Measurements from ENCODE around the gene DPYSL3.
"Not testable (repeated sequence)": the region's sequence is repeated elsewhere in the genome, so short reads cannot be mapped to it uniquely, and the experiment has no call there.

Gene DPYSL3

DNA sequence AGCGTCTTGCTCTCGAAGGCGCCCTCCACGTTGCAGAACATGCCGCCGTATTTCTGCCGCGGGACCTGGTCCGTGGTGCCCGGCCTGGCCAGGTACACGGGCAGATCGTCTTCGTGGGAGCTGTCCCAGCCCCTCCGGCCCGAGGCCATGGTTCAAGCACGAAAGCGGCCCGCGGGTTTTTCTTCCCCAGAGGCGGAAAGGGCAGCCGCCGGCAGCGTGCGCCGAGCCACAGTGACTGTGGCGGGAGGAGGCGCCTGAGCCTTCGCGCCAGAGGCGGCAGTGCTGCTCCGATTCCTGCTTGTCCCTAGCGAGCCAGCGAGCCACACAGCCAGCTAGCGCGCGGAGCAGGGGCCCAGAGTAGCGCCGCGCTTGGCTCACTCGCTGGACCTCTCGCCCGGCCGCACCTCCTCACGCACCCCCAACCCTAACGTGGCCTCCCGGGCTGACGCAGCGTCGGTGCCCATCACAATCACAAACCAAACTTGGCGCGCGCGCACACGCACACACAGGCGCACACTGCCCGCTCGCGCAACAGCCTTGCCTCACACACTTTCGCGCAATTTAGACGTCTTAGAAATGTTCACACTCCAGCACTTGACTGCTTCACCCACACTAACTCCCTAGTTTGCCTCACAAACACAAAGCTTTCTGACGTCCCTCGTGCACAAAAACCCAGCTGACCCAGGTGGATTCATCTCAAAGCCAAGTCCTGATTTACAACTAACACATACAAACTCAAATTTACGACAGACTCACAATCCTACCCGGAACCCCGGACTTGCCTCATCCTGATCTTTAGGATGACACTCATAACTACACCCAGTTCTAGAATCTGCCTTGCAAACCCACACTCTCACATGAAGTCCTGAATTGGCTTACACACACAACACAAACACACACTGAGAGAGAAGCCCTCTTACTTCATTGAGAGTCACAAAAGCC lies at the start of gene DPYSL3:
Gene DPYSL3 (minus strand): TSS at position 359 of the 942 bp plus-strand sequence. CDS start 210 bp downstream, at position 149.
- Mint-ChIP-seq H3K27ac (no peak within 1 kb of the TSS), H3K4me1 (ENCODE audit: low read depth) (peaks cover 3% of the 10 kb centered on the region), H3K36me3 (no peaks in the 10 kb centered on the region), H3K9me3 (ENCODE audit: low read depth) (no peaks in the 10 kb centered on the region), H3K27me3 (peaks cover 25% of the 10 kb centered on the region), H3K4me3 (peak within 1 kb of the TSS; percentile 0)

DNA sequence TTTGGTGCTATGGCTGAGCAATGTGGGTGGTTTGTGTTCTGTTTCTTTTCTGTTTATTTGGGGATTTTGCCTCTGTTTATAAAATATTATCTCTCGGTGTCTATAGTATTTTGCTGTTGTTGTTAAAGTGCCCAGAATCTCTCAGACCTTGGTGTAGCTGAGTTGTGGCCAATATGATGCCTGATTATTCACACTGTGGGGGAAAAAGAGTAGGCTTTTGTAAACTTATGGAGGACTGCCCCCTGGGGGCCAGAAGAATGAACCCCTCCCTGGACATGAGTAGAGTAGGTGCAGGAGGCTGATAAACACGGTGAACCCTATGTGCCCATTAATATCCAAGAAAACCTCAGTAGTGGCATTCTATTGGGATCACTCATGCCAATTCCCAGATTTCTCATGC lies 49.0 kb upstream of the DPYSL3 start:
- peaks cover 1% of the 10 kb centered on the region for H3K27me3 Mint-ChIP-seq
- H3K4me3 Mint-ChIP-seq: no peak overlapping the region
- no peaks in the 10 kb centered on the region for H3K36me3 Mint-ChIP-seq
- no peak overlapping the region for H3K27ac Mint-ChIP-seq
- no peaks in the 10 kb centered on the region for H3K4me1 Mint-ChIP-seq (ENCODE audit: low read depth)
- no peaks in the 10 kb centered on the region for H3K9me3 Mint-ChIP-seq (ENCODE audit: low read depth)

DNA sequence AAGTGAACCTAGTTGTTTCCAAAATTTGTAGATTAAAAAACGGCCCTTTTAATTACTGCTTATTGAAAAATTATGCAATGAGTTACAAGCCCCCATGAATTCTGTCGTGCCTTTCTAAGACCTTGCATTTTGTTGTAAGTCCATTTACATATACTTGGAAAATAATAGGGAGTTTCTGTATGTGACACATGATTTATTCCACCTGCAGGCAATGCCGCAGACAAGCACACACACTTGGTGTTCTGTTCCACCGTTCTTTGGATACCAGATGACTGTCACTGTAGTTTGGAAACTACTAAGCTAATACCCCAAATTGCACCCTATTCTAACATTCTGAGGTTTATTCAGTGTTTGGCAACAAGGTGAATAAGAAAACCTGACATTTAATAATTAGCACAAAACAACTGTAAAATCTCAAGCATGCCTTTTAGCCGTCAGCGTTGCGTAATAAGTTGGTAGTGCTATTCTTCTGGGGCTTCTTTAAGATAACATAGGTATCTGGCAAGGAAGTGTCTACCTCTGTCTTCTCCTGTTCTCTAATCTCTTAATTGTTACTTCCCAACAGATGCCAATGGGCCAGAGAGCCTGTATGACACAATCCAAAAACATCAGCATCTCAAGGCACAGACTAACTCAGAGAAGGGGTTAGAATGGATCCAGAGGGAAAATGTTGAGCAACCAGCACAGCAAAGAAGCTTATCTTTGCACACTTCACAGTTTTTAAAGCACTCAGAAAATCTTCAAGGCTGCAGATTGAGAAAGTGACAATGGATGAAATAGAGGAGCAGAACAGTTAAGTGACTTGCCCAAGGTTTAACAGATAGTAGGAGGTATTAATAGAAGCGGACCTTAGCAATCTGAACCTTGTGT lies 48.2 kb upstream of the DPYSL3 start:
- Mint-ChIP-seq H3K27me3 (peaks cover 1% of the 10 kb centered on the region), H3K4me3 (no peak overlapping the region), H3K4me1 (ENCODE audit: low read depth) (no peaks in the 10 kb centered on the region), H3K36me3 (no peaks in the 10 kb centered on the region), H3K27ac (no peak overlapping the region), H3K9me3 (ENCODE audit: low read depth) (no peaks in the 10 kb centered on the region)

- no peaks in the 10 kb centered on the region for H3K27me3 Mint-ChIP-seq
- H3K36me3 Mint-ChIP-seq: no peaks in the 10 kb centered on the region
- H3K4me1 Mint-ChIP-seq (ENCODE audit: low read depth): no peaks in the 10 kb centered on the region
- no peak overlapping the region for H3K27ac Mint-ChIP-seq
- no peak overlapping the region for H3K4me3 Mint-ChIP-seq
- H3K9me3 Mint-ChIP-seq (ENCODE audit: low read depth): no peaks in the 10 kb centered on the region
These were observed 45.3 kb upstream of the DPYSL3 start for GRCh38 chr5:147555176-147555575.

DNA sequence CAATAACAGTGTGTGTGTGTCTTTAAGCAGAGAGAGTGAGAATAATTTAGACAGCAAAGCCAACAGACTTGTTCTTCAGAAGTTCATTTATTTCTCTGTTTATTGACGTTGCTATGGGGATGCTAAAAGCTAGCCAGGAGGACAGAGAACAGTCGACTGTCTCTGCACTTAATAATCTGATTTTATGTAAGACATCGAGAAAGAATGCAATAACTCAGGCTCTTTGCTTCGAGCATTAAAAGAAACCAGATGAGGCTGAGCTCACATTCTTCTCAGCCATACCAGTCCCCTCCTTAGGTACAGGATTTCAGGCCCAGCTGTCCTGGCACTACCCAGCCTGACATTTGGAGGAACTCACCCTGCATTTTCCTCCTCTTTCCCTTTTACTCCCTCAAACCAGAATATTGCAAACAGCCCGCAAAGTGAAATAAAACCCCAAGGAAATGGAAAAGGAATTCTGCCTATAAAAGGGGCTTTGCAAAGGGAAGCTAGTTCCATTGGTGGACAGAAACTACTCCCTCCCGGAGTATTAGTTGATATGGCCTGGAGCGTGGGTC lies 44.5 kb upstream of the DPYSL3 start:
- H3K4me3 Mint-ChIP-seq: no peak overlapping the region
- H3K27me3 Mint-ChIP-seq: peaks cover 1% of the 10 kb centered on the region
- no peaks in the 10 kb centered on the region for H3K9me3 Mint-ChIP-seq (ENCODE audit: low read depth)
- no peaks in the 10 kb centered on the region for H3K36me3 Mint-ChIP-seq
- H3K27ac Mint-ChIP-seq: no peak overlapping the region
- H3K4me1 Mint-ChIP-seq (ENCODE audit: low read depth): no peaks in the 10 kb centered on the region

GRCh38 chr5:147553817-147554216 lies 43.9 kb upstream of the DPYSL3 start:
- H3K9me3 Mint-ChIP-seq (ENCODE audit: low read depth); H3K4me1 Mint-ChIP-seq (ENCODE audit: low read depth); H3K36me3 Mint-ChIP-seq; H3K27me3 Mint-ChIP-seq; H3K4me3 Mint-ChIP-seq; H3K27ac Mint-ChIP-seq: not testable (repeated sequence)

DNA sequence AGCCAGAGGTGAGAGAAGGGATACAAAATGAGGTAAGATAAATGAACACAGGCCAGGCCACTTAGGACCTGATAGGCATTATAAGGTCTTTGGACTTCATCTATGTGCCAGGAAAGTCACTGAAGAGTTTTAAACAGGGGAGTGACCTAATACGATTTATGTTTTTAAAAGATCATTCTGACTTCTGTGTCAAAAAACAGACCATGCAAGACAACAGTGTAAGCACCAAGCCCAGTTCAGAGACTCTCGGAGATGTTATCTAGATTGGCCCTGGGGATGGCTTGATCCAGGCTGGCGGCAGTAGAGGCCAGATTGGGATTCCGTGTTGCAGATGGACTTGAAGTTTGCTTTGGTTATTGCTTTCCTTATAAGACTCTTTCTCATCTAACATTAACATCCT lies 43.0 kb upstream of the DPYSL3 start:
- no peaks in the 10 kb centered on the region for H3K9me3 Mint-ChIP-seq (ENCODE audit: low read depth)
- no peaks in the 10 kb centered on the region for H3K4me1 Mint-ChIP-seq (ENCODE audit: low read depth)
- H3K27me3 Mint-ChIP-seq: peaks cover 3% of the 10 kb centered on the region
- H3K4me3 Mint-ChIP-seq: no peak overlapping the region
- no peaks in the 10 kb centered on the region for H3K36me3 Mint-ChIP-seq
- no peak overlapping the region for H3K27ac Mint-ChIP-seq

- H3K27ac Mint-ChIP-seq: no peak overlapping the region
- H3K4me1 Mint-ChIP-seq (ENCODE audit: low read depth): no peaks in the 10 kb centered on the region
- H3K4me3 Mint-ChIP-seq: no peak overlapping the region
- H3K27me3 Mint-ChIP-seq: peaks cover 3% of the 10 kb centered on the region
- no peaks in the 10 kb centered on the region for H3K9me3 Mint-ChIP-seq (ENCODE audit: low read depth)
- H3K36me3 Mint-ChIP-seq: no peaks in the 10 kb centered on the region
These were observed 41.8 kb upstream of the DPYSL3 start for GRCh38 chr5:147551677-147552076.

DNA sequence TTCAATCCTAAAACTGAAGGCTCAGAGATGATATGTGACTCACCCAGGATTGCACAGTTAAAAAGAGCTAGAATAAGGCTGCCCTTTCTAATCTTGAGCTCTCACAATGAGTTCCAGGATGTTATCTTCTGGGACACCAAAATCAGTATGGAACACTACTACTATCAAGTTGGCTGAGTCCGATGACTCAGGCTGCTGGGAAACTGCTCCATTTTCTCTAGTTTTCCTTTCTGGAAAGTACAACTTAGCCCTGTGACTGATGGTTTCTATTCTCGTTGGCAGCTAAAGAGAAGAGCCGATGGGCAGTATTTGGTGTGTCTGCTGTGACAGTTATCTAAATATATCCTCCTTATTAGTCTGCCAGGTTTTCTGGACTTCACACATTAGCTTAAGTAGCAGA lies 37.9 kb upstream of the DPYSL3 start:
- H3K36me3 Mint-ChIP-seq: no peaks in the 10 kb centered on the region
- no peak overlapping the region for H3K4me3 Mint-ChIP-seq
- H3K27me3 Mint-ChIP-seq: peaks cover 5% of the 10 kb centered on the region
- H3K4me1 Mint-ChIP-seq (ENCODE audit: low read depth): no peaks in the 10 kb centered on the region
- H3K9me3 Mint-ChIP-seq (ENCODE audit: low read depth): no peaks in the 10 kb centered on the region
- H3K27ac Mint-ChIP-seq: no peak overlapping the region

GRCh38 chr5:147544556-147544955 lies 34.7 kb upstream of the DPYSL3 start:
- H3K9me3 Mint-ChIP-seq (ENCODE audit: low read depth): no peaks in the 10 kb centered on the region
- no peaks in the 10 kb centered on the region for H3K36me3 Mint-ChIP-seq
- H3K27ac Mint-ChIP-seq: no peak overlapping the region
- no peaks in the 10 kb centered on the region for H3K4me1 Mint-ChIP-seq (ENCODE audit: low read depth)
- H3K4me3 Mint-ChIP-seq: no peak overlapping the region
- peaks cover 5% of the 10 kb centered on the region for H3K27me3 Mint-ChIP-seq

GRCh38 chr5:147539053-147539452 lies 29.2 kb upstream of the DPYSL3 start:
- Mint-ChIP-seq H3K27ac (no peak overlapping the region), H3K27me3 (peaks cover 1% of the 10 kb centered on the region)

GRCh38 chr5:147538236-147538635 lies 28.4 kb upstream of the DPYSL3 start:
- Mint-ChIP-seq H3K27me3 (no peaks in the 10 kb centered on the region), H3K36me3 (no peaks in the 10 kb centered on the region), H3K4me1 (ENCODE audit: low read depth) (no peaks in the 10 kb centered on the region), H3K9me3 (ENCODE audit: low read depth) (no peaks in the 10 kb centered on the region), H3K27ac (no peak overlapping the region), H3K4me3 (no peak overlapping the region)

More at GRCh38 chr5:147539053-147539452, 29.2 kb upstream of the DPYSL3 start:
- no peaks in the 10 kb centered on the region for H3K4me1 Mint-ChIP-seq (ENCODE audit: low read depth)
- no peaks in the 10 kb centered on the region for H3K9me3 Mint-ChIP-seq (ENCODE audit: low read depth)
- H3K4me3 Mint-ChIP-seq: no peak overlapping the region
- no peaks in the 10 kb centered on the region for H3K36me3 Mint-ChIP-seq

DNA sequence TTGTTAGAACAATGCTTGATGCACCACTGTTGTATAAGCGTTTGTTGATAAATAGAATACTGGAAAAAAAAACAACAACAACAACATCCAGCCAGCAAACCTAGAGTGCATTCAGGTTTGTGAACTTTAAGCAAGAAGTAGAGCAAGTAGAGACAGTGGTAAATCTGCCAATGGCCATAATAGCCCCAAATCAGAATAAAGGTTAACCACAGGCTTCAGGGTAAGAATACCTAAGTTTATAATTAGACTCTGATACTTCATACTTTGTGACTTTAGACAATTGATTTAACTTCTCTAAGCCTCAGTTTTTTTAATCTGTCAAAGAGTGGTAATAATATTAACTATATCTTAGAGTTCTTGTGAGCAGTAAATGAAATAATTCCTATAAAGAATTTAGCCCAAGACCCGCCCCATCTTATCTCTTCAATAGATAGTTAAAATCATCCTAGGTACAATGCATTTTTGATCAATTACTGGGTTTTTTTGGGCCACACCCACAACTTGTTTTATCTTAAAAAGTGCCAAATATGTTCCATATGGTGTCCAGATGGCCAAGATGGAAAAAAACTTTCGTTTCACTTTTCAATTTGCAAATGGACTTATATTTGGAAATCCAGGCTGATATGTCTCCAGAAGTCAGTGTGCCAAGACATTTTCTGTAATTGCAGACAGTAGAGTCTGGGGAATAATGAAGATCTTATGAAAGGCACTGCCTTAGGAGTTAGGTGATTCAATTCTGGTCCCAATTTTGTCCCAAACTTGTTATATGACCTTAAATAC lies 24.5 kb upstream of the DPYSL3 start:
- H3K27me3 Mint-ChIP-seq: peaks cover 1% of the 10 kb centered on the region
- no peak overlapping the region for H3K27ac Mint-ChIP-seq
- H3K9me3 Mint-ChIP-seq (ENCODE audit: low read depth): no peaks in the 10 kb centered on the region
- no peaks in the 10 kb centered on the region for H3K4me1 Mint-ChIP-seq (ENCODE audit: low read depth)
- no peaks in the 10 kb centered on the region for H3K36me3 Mint-ChIP-seq
- H3K4me3 Mint-ChIP-seq: no peak overlapping the region

GRCh38 chr5:147532156-147532555 lies 22.3 kb upstream of the DPYSL3 start:
- no peak overlapping the region for H3K27ac Mint-ChIP-seq
- peaks cover 1% of the 10 kb centered on the region for H3K27me3 Mint-ChIP-seq
- H3K9me3 Mint-ChIP-seq (ENCODE audit: low read depth): no peaks in the 10 kb centered on the region
- no peaks in the 10 kb centered on the region for H3K36me3 Mint-ChIP-seq
- no peaks in the 10 kb centered on the region for H3K4me1 Mint-ChIP-seq (ENCODE audit: low read depth)
- H3K4me3 Mint-ChIP-seq: no peak overlapping the region
